Skin of body (tissue), 2 donors: ENCODE results near the gene RPTOR. TPM values are rescaled to one million over a fixed set of nuclear protein-coding genes. Genes with fewer than 3 reads are reported as not detected.

Experiments
- DNase-seq: peaks from one replicate; lab custom pipeline; 2025; lab: John Stamatoyannopoulos, UW
- total RNA-seq: library from RNA; depleted of rRNA; stranded (reverse); fragments of >200 nt; gene quantifications from one replicate; pipeline ENCODE4 v1.2.3, GENCODE V29; 2014

Gene RPTOR
- total RNA-seq, 1 donor from 2014 or later, result 22.0 TPM

DNA sequence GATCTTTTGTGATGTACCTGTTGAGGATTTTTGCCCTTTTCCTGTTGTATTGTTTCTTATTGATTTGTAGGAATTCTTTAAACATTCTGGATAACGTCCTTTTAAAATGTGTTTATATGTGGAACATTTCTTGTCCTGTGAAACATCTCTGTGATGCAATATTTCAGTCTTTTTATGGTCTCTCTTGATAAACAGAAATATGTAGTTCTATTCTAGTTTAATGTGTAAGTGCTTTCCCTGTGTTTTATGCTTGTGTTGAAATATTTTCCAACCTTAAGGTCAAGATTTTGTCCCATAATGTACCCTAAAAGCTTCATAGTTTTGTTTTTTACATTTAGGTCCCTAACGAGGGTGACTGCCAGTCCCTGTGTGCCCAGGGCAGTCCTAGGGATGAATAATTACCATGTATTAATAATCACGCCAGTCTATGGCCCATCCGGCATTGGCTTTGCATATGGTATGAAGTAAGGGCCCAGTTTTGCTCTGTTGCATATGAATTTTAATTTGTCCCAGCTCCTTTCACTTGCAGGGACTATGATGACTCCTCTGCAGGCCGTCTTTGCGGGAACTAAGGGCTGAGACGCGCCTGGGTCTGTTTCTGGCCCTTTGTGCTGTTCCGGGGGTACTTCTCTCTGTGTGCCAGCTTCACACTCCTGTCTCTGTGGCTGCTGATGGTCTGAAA is 44.2 kb downstream of the RPTOR start:
- no peak for DNase-seq

DNA sequence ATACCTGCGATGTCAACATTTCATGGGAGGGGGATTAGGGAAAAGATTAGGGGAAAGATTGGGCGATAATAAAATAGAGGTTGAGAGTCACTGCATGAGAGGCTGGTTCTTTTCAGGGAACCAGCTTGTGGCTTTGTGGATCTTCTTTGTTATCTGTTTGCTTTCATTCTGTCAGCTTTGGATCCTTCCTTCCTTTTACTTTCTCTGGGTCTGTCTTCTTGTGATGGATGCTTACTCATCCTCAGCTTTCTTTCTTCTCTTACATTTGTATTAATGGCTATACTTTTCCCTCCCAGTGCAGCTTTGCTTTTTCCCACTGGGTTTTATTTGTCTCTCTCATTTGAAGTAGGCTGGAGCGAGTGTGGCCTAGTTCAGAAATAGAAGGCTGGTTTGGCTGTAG is 47.1 kb downstream of the RPTOR start:
- no peak for DNase-seq

DNA sequence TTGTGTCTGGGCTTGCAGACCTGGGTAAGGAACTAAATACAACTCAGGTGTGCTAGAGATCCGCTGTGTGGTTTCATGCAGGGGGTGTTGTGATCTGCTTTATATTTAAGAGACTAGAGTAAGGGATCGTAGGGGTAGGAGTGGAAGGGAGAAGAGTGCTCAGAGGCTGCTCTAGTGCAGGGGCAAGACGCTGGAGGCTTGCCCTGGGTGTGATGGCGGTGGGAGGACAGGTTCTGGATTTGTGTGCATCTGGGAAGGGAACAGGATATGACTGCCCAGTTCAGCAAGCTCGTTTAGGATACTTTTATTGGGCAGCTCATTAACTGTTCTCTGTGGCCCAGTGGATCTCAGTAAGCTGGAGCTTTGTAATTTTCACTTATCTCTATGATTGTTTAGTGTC is 47.6 kb downstream of the RPTOR start:
- no peak for DNase-seq

DNA sequence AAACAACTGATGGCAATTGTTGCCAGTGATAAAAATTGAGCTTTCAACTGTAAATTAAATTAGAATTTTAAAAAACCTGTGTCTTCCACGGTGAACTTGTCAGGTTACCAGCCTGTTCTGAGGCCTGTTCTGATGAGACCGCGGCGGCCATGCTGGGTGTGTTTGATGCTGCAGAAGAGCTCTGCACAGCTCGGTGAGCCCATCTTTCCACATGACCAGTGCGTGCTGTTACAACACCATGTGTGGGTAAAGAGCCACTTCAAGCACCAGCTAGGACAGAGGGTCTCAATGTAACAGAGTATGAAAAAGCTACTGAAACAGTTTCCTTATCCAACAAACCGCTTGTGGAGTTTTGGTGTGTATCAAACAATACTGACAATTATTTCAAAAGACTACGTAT is 48.5 kb downstream of the RPTOR start:
- no peak for DNase-seq

DNA sequence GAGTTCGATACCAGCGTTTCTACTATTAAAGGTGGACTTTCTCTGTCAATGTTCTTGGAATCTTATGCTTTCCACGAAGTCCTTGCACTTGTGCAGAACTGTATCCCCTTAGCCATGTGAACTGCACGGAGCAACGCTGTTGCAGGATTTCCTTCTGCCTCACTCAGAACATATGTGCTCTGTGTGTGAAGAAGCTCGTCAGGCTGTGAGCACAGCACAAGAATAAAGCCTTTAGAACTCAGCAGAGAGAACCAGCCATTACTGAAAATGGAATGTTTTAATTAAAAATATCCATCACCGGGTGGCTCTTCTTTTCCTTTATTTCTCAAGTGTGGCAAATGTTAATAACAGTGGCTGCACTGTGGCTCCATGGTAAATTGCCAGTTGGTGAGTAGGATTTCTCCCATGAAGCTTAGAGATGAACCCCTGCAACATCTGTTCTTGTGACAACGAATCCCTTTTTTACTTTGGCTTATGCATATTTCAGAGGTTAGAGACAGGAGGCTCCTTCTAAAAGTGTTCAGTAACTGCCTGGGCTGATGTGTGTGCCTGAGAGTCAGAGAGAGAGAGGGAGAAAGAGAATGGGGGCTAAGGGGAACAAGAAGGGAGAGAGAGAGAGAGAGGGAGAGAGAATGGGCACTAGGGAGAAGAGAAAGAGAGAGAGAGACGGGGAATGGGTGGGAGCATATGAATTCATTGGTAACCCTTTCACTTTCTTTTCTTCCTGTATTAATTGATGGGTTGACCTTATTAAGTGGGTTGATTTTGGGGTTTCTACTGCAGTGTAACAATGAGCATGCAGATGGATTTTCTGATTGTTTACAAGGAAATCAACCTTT is 50.0 kb downstream of the RPTOR start:
- DNase-seq, result peak; percentile 68

DNA sequence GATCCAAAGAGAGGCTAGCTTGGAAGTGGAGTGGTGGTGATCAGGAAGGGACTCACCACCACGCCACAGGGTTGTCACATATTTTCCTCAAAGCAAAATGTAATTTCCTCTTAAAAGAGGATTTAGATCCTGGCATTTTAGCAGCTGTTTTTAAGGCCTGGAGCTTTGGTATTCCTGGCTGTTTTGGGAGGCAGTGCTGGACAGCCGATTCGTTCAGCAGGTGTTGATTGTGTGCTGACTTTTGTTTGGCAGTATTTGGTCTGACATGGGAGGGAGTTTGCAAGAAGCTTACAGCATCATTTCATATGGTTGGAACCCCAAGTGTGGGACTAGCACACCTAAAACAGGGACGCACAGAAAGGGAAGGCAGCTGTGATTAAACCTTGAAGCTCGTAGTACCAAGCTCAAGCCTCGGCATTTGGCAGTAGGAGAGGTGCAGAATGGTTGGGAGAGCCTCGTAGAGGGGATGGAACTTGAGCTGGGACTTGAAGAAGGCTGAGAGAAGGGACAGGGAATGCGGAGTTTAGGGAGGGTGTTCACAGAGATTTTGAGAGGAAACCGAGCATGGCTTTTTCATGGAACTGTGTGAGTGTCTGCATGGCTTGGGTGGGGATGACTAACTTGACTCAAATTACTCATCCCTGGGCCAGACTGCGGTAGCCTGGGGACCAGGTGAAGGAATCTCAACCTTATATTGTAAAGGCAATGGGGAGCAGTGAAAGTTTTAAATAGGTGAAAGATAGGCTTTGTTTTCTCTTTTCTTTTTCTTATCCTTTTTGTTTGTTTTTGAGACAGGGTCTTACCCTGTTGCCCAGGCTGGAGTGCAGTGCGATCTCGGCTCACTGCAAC is 52.3 kb downstream of the RPTOR start:
- DNase-seq, result no peak

DNA sequence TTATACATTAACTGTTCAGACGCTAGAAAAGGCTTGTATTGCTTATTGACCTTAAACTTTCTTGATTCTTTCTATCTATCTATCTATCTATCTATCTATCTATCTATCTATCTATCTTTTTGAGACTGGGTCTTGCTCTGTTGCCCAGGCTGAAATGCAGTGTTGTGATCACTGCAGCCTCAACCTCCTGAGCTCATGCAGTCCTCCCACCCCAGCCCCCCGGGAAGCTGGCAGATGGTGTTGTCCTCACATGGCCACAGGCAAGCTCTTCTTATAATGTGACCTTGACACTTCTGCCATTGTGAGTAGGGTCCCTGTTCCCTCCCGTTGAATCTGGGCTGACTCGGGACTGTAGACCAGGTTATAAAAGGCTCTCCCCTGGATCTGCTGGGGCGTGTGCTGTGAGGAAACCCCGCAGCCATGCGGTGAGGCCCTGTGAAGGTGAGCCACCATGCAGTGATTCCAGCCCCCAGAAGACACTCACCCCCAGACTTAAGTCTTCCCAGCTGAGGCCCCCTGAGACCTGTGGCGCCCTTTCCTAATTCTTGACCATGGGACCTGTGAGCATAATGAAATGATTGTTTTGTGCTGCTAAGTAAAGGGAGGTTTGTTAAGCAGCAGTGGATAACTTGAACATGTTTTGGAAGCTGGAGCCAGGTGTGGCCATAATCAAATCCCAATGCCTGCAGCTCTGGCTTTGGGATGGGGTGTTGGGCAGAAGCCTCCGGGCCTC is 54.3 kb downstream of the RPTOR start:
- no peak for DNase-seq

DNA sequence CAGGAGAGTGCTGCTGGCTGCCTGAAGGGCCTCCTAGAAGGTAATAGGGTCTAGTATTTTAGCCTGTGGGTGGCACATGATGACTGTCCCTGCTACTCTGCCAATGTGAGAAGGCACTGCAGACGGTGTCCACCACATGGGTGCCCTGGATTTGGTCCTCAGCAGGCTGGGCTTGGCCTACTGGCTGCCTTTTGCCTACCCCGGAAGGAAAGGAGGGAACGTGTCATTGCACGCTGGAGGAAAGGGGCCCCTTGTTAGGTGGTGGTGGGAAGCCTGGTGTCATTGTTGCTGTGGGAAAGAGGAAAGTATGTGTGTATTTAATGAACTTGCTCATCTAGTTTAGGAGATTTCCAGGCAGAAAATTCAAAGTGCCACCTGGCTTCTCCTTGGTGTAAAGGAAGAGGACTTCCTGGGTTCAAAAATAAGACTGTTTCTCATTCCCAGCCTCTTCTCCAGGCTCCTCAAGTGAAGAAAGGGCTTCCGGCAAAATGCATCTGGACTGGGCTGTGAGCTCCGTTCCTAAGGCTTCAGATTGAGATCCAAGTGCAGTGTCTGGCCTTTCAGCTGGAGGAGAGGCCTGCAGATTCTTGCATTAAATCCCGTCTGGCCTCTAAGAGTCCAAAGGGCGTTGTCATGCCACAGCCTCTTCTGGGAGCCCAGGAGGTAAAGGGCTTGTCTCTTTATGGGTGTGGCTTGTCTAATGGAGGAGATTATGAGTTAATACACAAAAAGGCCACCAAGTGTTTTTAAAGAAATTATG is 55.1 kb downstream of the RPTOR start:
- no peak for DNase-seq

DNA sequence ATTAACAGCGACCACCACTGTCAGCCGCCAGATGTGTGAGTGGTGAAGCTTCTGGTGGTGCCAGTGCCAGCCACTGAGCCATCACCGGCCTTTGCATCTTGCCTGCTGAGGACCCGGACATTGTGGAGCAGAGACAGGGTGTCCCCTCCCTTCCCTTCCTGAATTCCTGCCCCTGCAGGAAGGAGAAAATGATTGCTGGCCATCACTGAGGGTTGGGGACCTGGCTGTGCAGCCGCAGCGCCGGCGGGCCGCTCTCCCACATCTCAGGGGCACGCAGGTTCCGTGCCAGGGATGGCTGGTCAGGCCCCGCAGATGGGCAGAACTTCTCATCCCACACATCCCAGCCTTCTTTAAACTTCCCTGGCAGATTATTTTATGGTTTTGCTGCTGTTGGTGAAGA is 56.5 kb downstream of the RPTOR start:
- DNase-seq, result no peak

DNA sequence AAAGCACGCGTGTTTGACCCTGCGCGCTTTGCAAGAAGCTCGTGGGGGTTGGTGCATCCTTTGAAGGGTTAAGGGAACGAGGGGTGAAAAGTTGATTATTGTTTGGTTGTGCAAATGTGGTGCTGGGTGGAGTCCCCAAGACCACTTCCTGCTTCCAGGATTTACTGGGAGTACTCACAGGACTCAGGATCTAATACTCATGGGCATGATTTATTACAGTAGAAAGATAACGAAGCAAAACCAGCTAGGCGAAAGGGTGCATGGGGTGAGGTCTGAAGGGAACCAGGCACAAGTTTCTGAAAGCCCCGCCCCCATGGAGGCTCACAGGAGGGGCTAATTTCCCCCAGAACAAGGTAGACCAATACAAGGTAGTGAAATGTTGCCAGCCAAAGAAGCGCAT is 58.8 kb downstream of the RPTOR start:
- DNase-seq, result no peak

DNA sequence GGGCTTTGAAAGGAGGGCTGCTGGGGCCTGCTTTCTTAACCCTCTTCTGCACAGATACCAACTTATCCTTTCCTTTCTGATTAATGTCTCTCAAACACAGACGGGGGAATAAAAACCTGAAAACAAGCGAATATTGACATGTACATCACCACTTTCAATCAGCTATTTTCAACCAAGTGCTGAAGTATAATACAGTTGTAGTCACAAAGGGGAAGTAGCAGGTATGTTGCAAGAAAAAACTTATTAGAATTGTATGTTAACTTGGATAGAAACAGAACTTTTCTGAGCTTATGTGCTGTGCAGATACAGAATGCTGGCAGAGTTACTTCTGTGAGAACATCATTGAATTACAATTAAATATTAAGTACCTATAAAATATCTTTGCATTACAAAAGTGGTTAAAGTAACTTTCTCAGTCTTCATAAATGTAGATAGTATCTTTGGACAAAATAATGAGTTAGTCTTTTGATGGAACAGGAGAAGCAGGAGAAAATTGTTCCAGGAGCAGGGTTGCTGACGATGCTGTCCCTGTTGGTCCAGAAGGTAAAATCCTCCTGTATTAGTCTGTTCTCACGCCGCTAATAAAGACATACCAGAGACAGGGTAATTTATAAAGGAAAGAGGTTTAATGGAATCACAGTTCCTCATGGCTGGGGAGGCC is 59.5 kb downstream of the RPTOR start:
- no peak for DNase-seq

DNA sequence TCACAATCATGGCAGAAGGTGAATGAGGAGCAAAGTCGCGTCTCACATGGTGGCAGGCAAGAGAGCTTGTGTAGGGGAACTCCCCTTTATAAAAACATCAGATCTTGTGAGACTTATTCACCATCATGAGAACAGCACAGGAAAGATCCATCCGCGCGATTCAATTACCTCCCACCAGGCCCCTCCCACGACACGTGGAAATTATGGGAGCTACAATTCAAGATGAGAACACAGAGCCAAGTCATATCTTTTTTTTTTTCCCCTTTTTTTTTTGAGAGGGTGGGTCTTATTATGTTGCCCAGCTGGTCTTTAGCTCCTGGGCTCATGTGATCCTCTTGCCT is 60.0 kb downstream of the RPTOR start:
- DNase-seq, result no peak

DNA sequence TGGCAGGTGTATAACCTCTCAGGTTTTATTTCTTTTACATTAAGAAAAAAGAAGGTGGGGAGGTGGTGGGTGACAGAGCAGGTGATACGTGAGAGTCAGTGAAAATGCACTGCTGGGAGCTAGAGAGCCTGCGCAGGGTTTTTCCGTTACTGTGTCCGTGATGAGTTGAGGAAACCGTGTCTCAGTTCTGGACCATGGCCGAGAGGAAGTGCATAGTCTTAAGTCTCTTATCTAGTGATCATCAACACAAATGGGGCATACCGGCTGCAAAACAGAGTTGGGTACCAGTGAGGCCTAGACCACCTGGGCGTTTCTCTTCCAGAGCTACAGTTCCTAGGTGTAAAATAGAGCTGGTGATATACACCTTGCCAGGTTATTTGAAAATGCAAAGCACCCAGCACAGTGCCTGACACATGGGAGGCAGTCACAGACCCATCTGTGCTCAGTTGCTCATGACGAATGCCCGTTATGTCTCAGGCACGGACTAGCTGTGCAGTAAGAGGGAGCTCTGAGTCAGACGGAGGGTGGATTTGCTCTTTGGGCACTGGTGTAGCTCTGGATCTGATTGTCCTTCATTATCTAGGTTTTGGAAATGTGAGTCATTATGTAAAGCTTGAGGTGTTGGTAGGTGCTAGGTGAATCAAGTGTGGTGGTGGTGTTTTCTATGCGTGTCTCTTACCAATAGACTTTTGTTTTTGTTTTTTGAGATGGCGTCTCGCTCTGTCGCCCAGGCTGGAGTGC is 60.9 kb downstream of the RPTOR start:
- no peak for DNase-seq

DNA sequence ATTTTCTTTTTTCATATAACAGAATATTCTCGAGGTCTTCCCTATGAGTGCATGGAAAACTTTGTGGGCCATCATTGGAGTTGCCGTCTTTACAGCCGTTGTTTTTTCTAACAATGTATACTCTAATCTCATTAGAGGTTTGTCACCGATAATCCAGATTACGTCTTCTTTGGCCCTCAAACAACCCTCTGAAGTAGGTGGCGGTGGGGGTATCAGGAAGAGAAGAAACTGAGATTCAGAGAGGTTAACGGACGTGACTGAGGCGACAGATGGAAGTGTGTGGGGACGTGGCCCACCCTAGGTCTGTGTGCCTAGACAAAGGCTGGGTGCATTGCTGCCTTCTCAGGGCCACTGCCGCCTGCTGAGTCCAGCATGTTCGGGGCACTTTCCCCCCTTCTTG is 63.7 kb downstream of the RPTOR start:
- DNase-seq, result no peak

DNA sequence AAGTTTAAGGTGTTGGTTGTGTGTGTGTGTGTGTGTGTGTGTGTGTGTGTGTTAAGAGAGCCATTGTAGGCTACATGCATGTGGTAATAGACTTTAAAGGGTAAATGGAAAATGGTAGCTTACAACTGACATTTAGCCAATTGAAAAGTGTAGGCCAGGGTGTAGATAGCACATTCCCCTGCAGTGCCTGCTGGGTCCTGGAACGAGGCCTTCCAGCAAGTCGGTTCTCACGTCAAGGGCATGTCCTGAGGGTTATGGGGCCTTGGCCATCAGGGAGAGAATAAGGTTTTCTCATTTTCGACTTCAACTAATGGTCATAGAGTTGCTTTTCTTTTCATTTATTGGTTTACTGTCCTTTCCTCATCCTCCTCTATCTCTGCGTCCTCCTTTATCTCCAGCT is 65.1 kb downstream of the RPTOR start:
- no peak for DNase-seq

DNA sequence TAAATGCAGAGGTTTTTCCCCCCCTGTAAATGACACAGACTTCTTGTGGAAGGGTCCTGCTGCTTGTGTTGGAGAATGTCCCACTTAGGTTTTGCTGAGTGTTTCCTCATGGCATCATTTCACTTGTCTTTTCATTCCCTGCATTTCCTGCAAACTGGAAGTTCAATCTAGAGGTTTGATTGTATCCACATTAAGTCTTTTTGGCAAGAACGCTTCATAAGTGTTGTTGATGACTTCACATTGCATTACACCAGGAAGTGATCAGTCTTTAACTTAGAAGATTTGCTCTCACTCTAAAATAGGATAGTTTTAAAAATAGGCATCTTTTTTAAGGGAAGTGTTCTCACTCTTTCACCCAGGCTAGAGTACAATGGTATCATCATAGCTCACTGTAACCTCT is 67.2 kb downstream of the RPTOR start:
- no peak for DNase-seq

DNA sequence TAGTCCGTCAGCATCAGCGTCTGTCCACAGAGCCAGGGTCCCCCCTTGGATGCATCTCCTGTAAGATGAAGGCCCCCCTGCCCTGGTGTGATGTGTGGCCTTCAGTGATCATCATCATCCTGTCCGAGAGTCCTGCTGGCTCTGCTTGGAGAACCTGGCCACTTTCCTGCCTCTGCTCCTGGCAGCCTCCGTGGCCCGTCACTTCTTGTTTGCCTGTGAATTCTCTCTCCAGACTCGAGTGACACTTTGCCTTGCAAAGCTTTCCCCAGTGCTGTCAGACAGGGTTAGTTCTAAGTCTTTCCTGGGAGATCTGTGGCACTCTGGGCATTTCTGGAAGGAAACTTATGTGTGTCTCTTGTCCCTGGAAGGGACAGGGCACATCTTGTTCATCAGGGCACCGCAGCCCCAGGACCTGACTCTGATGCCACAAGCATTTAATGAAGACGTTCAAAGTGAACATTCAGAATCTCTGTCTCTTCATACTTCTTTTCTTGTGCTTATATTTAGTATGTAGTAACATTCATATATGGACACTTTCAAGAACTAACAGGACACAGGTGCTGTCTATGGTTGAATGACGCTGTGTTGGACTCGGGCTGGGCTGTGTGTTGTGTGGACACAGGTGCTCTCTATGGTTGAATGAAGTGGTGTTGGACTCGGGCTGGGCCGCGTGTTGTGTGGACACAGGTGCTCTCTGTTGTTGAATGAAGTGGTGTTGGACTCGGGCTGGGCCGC is 68.5 kb downstream of the RPTOR start:
- no peak for DNase-seq

DNA sequence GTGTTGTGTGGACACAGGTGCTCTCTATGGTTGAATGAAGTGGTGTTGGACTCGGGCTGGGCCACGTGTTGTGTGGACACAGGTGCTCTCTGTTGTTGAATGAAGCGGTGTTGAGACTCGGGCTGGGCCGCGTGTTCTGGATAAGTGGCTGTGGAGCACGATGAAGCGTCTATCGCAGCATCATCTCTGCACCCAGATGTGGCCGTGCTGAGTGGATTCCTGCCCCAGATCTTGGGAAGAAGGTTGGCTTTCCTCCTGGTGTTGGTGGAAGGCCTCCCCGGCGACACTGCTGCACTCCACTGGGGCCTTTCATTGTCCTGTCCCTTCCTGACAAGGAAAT is 69.1 kb downstream of the RPTOR start:
- DNase-seq, result no peak
